Stimulated activated CD8-positive, alpha-beta memory T cell treated with anti-CD3 and anti-CD28 coated beads, Interleukin-7, amount 100 ng/mL, for 4 hours (primary cell): ENCODE results near the gene CREB5.

Experiments
- DNase-seq, 2 donors: peaks; one replicate each; pipeline ENCODE4 v3.0.0-alpha.2; 2020; ENCODE audit warnings: low read depth in 2 of 2

Gene CREB5

GRCh38 chr7:28643188-28643569, 230.9 kb downstream of the CREB5 start:
- no peak for DNase-seq

- DNase-seq, result no peak
Measured at GRCh38 chr7:28643584-28644340, 231.4 kb downstream of the CREB5 start.

- no peak for DNase-seq
Measured at GRCh38 chr7:28645866-28646265, 233.5 kb downstream of the CREB5 start.

- DNase-seq, result no peak
Measured at GRCh38 chr7:28646376-28647075, 234.2 kb downstream of the CREB5 start.

- DNase-seq, result no peak
Measured at GRCh38 chr7:28647076-28647421, 234.7 kb downstream of the CREB5 start.

GRCh38 chr7:28649189-28649588, 236.9 kb downstream of the CREB5 start:
- no peak for DNase-seq

GRCh38 chr7:28649811-28650210, 237.5 kb downstream of the CREB5 start:
- DNase-seq, result no peak

- DNase-seq, result no peak
Measured at GRCh38 chr7:28654110-28654509, 241.8 kb downstream of the CREB5 start.

- no peak for DNase-seq
Measured at GRCh38 chr7:28656529-28656928, 244.2 kb downstream of the CREB5 start.

GRCh38 chr7:28658381-28658780, 246.1 kb downstream of the CREB5 start:
- DNase-seq, result no peak

GRCh38 chr7:28660132-28660531, 247.8 kb downstream of the CREB5 start:
- no peak for DNase-seq

GRCh38 chr7:28661826-28662595, 249.7 kb downstream of the CREB5 start:
- no peak for DNase-seq

GRCh38 chr7:28666154-28666553, 253.8 kb downstream of the CREB5 start:
- no peak for DNase-seq

GRCh38 chr7:28668085-28668484, 255.8 kb downstream of the CREB5 start:
- no peak for DNase-seq

- no peak for DNase-seq
Measured at GRCh38 chr7:28669330-28669729, 257.0 kb downstream of the CREB5 start.

GRCh38 chr7:28671526-28671925, 259.2 kb downstream of the CREB5 start:
- DNase-seq, result no peak

- DNase-seq, result no peak
Measured at GRCh38 chr7:28672397-28672797, 260.1 kb downstream of the CREB5 start.

- no peak for DNase-seq
Measured at GRCh38 chr7:28674359-28674782, 262.1 kb downstream of the CREB5 start.

- DNase-seq, result no peak
Measured at GRCh38 chr7:28675429-28675828, 263.1 kb downstream of the CREB5 start.

- no peak for DNase-seq
Measured at GRCh38 chr7:28677668-28678067, 265.4 kb downstream of the CREB5 start.

- DNase-seq, result no peak
Measured at GRCh38 chr7:28678431-28678965, 266.2 kb downstream of the CREB5 start.

GRCh38 chr7:28681693-28682310, 269.5 kb downstream of the CREB5 start:
- DNase-seq, result no peak
